Measurements from ENCODE around the gene GET4.

DNA sequence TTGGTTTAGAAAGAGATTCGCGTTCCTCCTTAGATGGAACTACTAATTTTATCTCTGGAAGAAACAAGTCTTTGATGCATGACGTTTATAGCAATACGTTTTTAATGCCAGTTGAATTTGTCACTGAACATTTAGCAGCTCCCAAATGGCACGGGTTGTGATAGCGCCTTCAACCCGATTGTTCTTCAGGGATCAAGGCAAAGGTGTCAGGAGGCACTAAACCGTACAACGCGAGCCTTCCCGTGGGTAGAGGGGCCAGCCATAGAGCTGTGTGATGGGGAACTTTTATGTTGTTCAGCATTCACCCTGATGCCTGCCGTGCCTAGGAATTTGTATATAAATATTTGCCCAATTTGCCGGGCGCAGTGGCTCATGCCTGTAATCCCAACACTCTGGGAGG lies 3.4 kb downstream of the GET4 start:
- TF ChIP-seq, protein P1, sequence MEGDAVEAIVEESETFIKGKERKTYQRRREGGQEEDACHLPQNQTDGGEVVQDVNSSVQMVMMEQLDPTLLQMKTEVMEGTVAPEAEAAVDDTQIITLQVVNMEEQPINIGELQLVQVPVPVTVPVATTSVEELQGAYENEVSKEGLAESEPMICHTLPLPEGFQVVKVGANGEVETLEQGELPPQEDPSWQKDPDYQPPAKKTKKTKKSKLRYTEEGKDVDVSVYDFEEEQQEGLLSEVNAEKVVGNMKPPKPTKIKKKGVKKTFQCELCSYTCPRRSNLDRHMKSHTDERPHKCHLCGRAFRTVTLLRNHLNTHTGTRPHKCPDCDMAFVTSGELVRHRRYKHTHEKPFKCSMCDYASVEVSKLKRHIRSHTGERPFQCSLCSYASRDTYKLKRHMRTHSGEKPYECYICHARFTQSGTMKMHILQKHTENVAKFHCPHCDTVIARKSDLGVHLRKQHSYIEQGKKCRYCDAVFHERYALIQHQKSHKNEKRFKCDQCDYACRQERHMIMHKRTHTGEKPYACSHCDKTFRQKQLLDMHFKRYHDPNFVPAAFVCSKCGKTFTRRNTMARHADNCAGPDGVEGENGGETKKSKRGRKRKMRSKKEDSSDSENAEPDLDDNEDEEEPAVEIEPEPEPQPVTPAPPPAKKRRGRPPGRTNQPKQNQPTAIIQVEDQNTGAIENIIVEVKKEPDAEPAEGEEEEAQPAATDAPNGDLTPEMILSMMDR (IDR thresholded peaks at IDR 0.05): no peak
- no peak for TF ChIP-seq POLR2A (IDR thresholded peaks at IDR 0.05)

Measured in body of pancreas (tissue), 4 donors.